Natural killer cell (primary cell): ENCODE results near the gene SRPK2. TPM values are rescaled to one million over a fixed set of nuclear protein-coding genes. Genes with fewer than 3 reads are reported as not detected.

Source experiments
- ATAC-seq, 3 donors: fragments of 150-1000 bp in 2 of 3; fragments of 200-7000 bp in 1 of 3; cut with Tn5 transposase; 1 replicate in 1 of 3; 2 replicates in 2 of 3; pipeline ENCODE4 v1.10.0; 2021; ENCODE audit warnings: mild to moderate bottlenecking in 2 of 3, moderate library complexity in 2 of 3
- DNase-seq, 2 donors: peaks; one replicate each; pipeline versions ENCODE4 v3.0.0 to v3.0.0-alpha.2; 2013 to 2021; ENCODE audit warnings: mixed read lengths in 1 of 2
- H3K27ac ChIP-seq: one replicate; pipeline ENCODE4 v1.5.1; 2013; ENCODE audit warnings: mild to moderate bottlenecking, low read length
- H3K27me3 ChIP-seq: one replicate; pipeline ENCODE4 v1.6.1; 2013; ENCODE audit warnings: low read length; ENCODE audit not compliant: control insufficient read depth, insufficient read depth
- H3K36me3 ChIP-seq: one replicate; pipeline ENCODE4 v1.6.1; 2013; ENCODE audit warnings: low read length; ENCODE audit not compliant: control insufficient read depth, insufficient read depth
- H3K4me1 ChIP-seq: one replicate; pipeline ENCODE4 v1.6.1; 2013; ENCODE audit warnings: low read length; ENCODE audit not compliant: control insufficient read depth, insufficient read depth
- H3K4me3 ChIP-seq: one replicate; pipeline ENCODE4 v1.5.1; 2013; ENCODE audit warnings: low read length
- H3K9me3 ChIP-seq: one replicate; pipeline ENCODE4 v1.6.1; 2013; ENCODE audit warnings: low read length; ENCODE audit not compliant: control insufficient read depth, insufficient read depth
- H3K27ac Mint-ChIP-seq, 2 donors: one replicate each; pipeline ENCODE4 v1.8.0; 2022; ENCODE audit warnings: mild to moderate bottlenecking in 2 of 2, mixed read lengths in 2 of 2, moderate library complexity in 1 of 2
- H3K27me3 Mint-ChIP-seq, 2 donors: one replicate each; pipeline ENCODE4 v1.8.0; 2022; ENCODE audit warnings: low read depth in 2 of 2, mixed read lengths in 2 of 2
- H3K36me3 Mint-ChIP-seq: one replicate; pipeline ENCODE4 v1.8.0; 2022; ENCODE audit warnings: mixed read lengths
- H3K4me1 Mint-ChIP-seq, 2 donors: one replicate each; pipeline ENCODE4 v1.8.0; 2022; ENCODE audit warnings: mixed read lengths in 2 of 2
- H3K4me3 Mint-ChIP-seq: one replicate; pipeline ENCODE4 v1.8.0; 2022; ENCODE audit warnings: mild to moderate bottlenecking, moderate library complexity, mixed read lengths
- H3K9me3 Mint-ChIP-seq, 2 donors: one replicate each; pipeline ENCODE4 v1.8.0; 2022; ENCODE audit warnings: mixed read lengths in 2 of 2
- WGBS: methylation state at CpG from one replicate; pipeline ENCODE4 v1.1.7; 2013; ENCODE audit warnings: missing lambda C conversion rate; ENCODE audit not compliant: insufficient coverage; 5-methylcytosine and 5-hydroxymethylcytosine counted together
- intact Hi-C: fragments of 100-400 bp; cut with micrococcal nuclease; formaldehyde crosslinking; loops from one replicate; pipeline ENCODE4 v1.14.2; 2022
- total RNA-seq, 4 donors: library from RNA; stranded (reverse); fragments of 120-200 nt in 1 of 4; gene quantifications; one replicate each; pipeline versions ENCODE4 v1.2.3 to v1.2.4, GENCODE V29; 2013 to 2022
- TF ChIP-seq, protein P1 (sequence below): fragments of 200-600 bp; IDR thresholded peaks from one replicate; pipeline ENCODE4 v1.8.0; 2022; ENCODE audit warnings: antibody characterized with exemption

SRPK2 gene
- total RNA-seq, 3 donors from 2014 or later (not counting 1 experiment from before 2014, with no cell fraction given): 103 to 121 (median 108) TPM

DNA sequence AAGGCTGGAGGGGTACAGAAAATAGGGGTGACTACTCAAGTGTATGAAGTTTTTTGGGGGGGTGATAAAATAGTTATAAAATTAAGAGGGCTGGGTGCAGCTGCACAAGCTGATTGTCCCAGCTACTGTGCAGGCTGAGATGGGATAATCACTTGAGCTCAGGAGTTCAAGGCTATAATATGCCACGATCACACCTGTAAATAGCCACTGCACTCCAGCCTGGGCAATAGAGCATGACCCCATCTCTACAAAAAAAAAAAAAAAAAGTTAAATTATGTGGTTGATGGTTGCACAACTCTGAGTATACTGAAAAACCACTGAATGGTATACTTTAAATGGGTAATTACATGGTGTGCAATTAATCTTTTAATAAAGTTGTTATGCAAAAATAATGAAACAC is 172.9 kb downstream of the SRPK2 start:
- H3K9me3 ChIP-seq: no peaks in the 10 kb centered on the region
- Mint-ChIP-seq H3K36me3 (no peaks in the 10 kb centered on the region), H3K27ac (peak overlapping the region in 1 of 2 donors; percentile 6), H3K27me3 (no peaks in the 10 kb centered on the region), H3K9me3 (no peaks in the 10 kb centered on the region), H3K4me1 (peaks cover 80 to 89% of the 10 kb centered on the region in 2 donors), H3K4me3 (no peak overlapping the region)
- no peaks in the 10 kb centered on the region for H3K36me3 ChIP-seq
- TF ChIP-seq, protein P1, sequence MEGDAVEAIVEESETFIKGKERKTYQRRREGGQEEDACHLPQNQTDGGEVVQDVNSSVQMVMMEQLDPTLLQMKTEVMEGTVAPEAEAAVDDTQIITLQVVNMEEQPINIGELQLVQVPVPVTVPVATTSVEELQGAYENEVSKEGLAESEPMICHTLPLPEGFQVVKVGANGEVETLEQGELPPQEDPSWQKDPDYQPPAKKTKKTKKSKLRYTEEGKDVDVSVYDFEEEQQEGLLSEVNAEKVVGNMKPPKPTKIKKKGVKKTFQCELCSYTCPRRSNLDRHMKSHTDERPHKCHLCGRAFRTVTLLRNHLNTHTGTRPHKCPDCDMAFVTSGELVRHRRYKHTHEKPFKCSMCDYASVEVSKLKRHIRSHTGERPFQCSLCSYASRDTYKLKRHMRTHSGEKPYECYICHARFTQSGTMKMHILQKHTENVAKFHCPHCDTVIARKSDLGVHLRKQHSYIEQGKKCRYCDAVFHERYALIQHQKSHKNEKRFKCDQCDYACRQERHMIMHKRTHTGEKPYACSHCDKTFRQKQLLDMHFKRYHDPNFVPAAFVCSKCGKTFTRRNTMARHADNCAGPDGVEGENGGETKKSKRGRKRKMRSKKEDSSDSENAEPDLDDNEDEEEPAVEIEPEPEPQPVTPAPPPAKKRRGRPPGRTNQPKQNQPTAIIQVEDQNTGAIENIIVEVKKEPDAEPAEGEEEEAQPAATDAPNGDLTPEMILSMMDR: no peak
- intact Hi-C loops: loop anchor here (10.0 kb wide), 1 partner anchor 49 kb away; no protein-coding TSS in a partner anchor
- ATAC-seq (no peak), DNase-seq (no peak)
- peaks cover 7% of the 10 kb centered on the region for H3K4me1 ChIP-seq
- H3K4me3 ChIP-seq: no peak overlapping the region
- H3K27me3 ChIP-seq: no peaks in the 10 kb centered on the region
- WGBS: 100% methylated on average over 1 of the region's 1 CpG
- no peak overlapping the region for H3K27ac ChIP-seq

DNA sequence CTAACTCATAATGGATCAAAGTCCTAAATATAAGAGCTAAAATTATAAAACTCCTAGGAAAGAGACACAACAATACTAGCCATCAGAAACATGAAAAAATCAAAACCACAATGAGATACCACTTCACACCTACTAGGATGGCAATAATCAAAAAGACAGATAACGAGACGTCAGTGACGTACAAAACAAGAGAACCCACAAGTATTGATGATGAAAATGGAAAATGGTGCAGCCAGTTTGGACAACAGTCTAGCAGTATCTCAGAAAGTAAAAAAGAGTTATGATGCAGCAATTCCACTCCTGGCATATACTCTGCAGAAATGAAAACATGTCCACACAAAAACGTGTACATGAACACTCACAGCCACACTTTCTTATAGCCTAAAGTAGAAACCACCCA is 173.5 kb downstream of the SRPK2 start:
- no peaks in the 10 kb centered on the region for H3K36me3 ChIP-seq
- no peak overlapping the region for H3K27ac ChIP-seq
- Mint-ChIP-seq H3K27me3 (no peaks in the 10 kb centered on the region), H3K9me3 (no peaks in the 10 kb centered on the region), H3K4me3 (no peak overlapping the region), H3K27ac (peak overlapping the region in 1 of 2 donors; percentile 6), H3K4me1 (peaks cover 86 to 89% of the 10 kb centered on the region in 2 donors), H3K36me3 (no peaks in the 10 kb centered on the region)
- 68% methylated on average over 4 of the region's 4 CpGs for WGBS
- TF ChIP-seq, protein P1: no peak
- no peaks in the 10 kb centered on the region for H3K27me3 ChIP-seq
- intact Hi-C loops: loop anchor here (10.0 kb wide), 1 partner anchor 50 kb away; no protein-coding TSS in a partner anchor
- no peak for ATAC-seq
- no peaks in the 10 kb centered on the region for H3K9me3 ChIP-seq
- no peak for DNase-seq
- peaks cover 11% of the 10 kb centered on the region for H3K4me1 ChIP-seq
- no peak overlapping the region for H3K4me3 ChIP-seq

DNA sequence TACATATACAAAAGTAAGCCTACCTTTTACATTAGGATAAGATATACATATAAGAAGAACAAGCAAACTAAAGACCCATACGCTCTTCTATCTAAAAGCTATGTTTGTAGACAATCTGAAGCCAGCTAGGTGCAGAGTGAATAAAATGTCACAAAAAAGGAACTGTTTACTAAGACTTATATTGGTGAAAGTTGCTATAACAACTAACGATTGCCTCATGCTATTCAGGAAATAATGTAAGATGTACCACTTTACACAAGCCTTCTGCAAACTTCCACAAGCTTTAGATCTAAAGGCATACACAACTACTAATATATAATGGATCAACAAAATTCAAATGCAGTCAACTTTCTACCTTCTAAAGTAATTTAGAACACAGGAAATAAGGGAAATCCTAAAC is 175.1 kb downstream of the SRPK2 start:
- Mint-ChIP-seq H3K27ac (peak overlapping the region; percentile 12 to 17), H3K4me3 (no peak overlapping the region), H3K36me3 (no peaks in the 10 kb centered on the region), H3K4me1 (peaks cover 87 to 90% of the 10 kb centered on the region in 2 donors), H3K9me3 (no peaks in the 10 kb centered on the region), H3K27me3 (no peaks in the 10 kb centered on the region)
- no peaks in the 10 kb centered on the region for H3K36me3 ChIP-seq
- WGBS: no CpG with 5 or more reads among the region's 2 CpGs
- H3K27ac ChIP-seq: no peak overlapping the region
- no peaks in the 10 kb centered on the region for H3K9me3 ChIP-seq
- DNase-seq (no peak), ATAC-seq (peak in 2 of 3 donors; percentile 37 to 42)
- TF ChIP-seq, protein P1: no peak
- intact Hi-C loops: loop anchor here (10.0 kb wide), 1 partner anchor 51 kb away; no protein-coding TSS in a partner anchor
- no peak overlapping the region for H3K4me3 ChIP-seq
- peaks cover 14% of the 10 kb centered on the region for H3K4me1 ChIP-seq
- no peaks in the 10 kb centered on the region for H3K27me3 ChIP-seq

DNA sequence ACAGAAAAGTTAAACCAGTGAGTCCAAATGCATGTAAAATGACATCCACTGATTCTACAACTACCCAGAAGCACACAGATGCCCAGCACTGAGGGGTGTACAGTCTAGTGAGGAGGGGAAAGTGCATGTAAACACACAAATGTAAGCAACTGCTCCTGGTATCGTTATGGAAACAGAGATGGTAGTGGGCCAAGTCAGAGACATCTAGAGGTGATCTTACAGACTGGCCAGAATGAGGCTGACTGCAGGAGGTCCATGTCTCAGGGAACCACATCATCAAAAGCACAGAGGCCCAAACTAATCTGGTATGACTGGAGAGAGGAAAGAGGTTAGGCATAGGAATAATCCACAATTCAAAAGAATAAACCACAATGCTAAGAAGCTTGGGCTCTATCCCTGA is 176.5 kb downstream of the SRPK2 start:
- no peaks in the 10 kb centered on the region for H3K27me3 Mint-ChIP-seq
- no peaks in the 10 kb centered on the region for H3K36me3 ChIP-seq
- peaks cover 88 to 91% of the 10 kb centered on the region in 2 donors for H3K4me1 Mint-ChIP-seq
- TF ChIP-seq, protein P1: no peak
- H3K9me3 ChIP-seq: no peaks in the 10 kb centered on the region
- no peaks in the 10 kb centered on the region for H3K27me3 ChIP-seq
- no peak for DNase-seq
- H3K4me1 ChIP-seq: peaks cover 14% of the 10 kb centered on the region
- ATAC-seq: no peak
- intact Hi-C loops: loop anchor here (10.0 kb wide), 1 partner anchor 53 kb away; no protein-coding TSS in a partner anchor
- H3K27ac Mint-ChIP-seq: peak overlapping the region; percentile 59 to 66
- no peak overlapping the region for H3K27ac ChIP-seq
- H3K4me3 Mint-ChIP-seq: no peak overlapping the region
- H3K4me3 ChIP-seq: no peak overlapping the region
- H3K36me3 Mint-ChIP-seq: no peaks in the 10 kb centered on the region
- no peaks in the 10 kb centered on the region for H3K9me3 Mint-ChIP-seq
- 100% methylated on average over 1 of the region's 1 CpG for WGBS
